Fibroblast of lung (primary cell): ENCODE data around the gene TENT4A.

Source experiments
- CTCF ChIP-seq, 2 donors: IDR thresholded peaks in 1 of 2; conservative IDR thresholded peaks in 1 of 2; 1 replicate in 1 of 2; 2 replicates in 1 of 2; pipeline ENCODE4 v1.5.1; 2011 to 2012; ENCODE audit warnings: low read length in 2 of 2, control low read depth in 1 of 2, inconsistent platforms in 1 of 2, low read depth in 1 of 2, mild to moderate bottlenecking in 1 of 2
- EZH2 ChIP-seq: IDR thresholded peaks from 2 replicates; pipeline ENCODE4 v1.5.1; 2012; ENCODE audit warnings: low read length, control low read depth, mild to moderate bottlenecking; ENCODE audit errors: missing control alignments

- no peak for TF ChIP-seq CTCF (conservative IDR thresholded peaks at IDR 0.05 in 1 of 2, IDR thresholded peaks at IDR 0.05 in 1 of 2; ENCODE audit: low read depth in 1 of 2, low read length in 2 of 2)
- no peak for TF ChIP-seq EZH2
Measured at GRCh38 chr5:6775571-6775970, 62.3 kb downstream of the TENT4A start.
